NT2/D1 (cell line): ENCODE data around the gene HSPA12B.

Experiments used
- YY1 ChIP-seq: IDR thresholded peaks from 2 replicates; pipeline ENCODE4 v1.6.1; 2011; ENCODE audit not compliant: insufficient read length, insufficient read depth
- ZNF274 ChIP-seq: IDR thresholded peaks from 2 replicates; pipeline ENCODE4 v1.6.1; 2011; ENCODE audit warnings: mild to moderate bottlenecking, low read depth, low read length

DNA sequence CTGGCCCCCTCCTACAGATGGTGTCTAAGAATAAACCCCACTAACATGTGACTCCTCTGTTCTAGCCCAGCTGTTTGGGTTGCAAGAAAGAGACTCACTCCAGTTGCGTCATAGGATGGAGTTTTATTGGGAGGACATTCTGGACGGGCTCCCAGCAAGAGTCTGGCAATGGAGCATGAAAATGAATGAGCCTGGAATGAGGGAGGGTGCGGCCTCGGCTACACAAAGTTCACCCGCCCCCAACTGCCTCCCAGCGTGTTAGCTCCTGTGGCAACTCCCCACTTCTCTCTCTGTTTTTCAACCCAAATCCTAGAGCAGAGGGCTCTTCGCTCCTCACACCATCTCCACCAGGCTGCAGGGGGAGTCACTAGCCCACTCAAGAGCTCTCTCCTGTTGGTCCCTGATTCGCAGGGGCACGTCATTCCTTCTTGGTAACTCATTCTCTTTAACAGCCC, 45.6 kb upstream of the HSPA12B start:
- no peak for TF ChIP-seq ZNF274
- TF ChIP-seq YY1, result no peak
